ENCODE results near the gene RNF208. TPM values are rescaled to one million over a fixed set of nuclear protein-coding genes. Genes with fewer than 3 reads are reported as not detected.

The RNF208 gene
- total RNA-seq, 2 donors from 2014 or later, result 10.5 to 15.6 TPM

GRCh38 chr9:137191691-137192447 is 30.2 kb downstream of the RNF208 start:
- peaks cover 19% of the 10 kb centered on the region for H3K36me3 ChIP-seq (ENCODE audit: control insufficient read depth, insufficient read depth, low read length)
- H3K36me3 Mint-ChIP-seq (ENCODE audit: low read depth), result peaks cover 9% of the 10 kb centered on the region
- peaks cover 23% of the 10 kb centered on the region for H3K4me1 ChIP-seq (ENCODE audit: control insufficient read depth, insufficient read depth, low read length)
- no peaks in the 10 kb centered on the region for H3K27me3 Mint-ChIP-seq (ENCODE audit: insufficient read depth)
- H3K9ac ChIP-seq (ENCODE audit: extremely low read depth, low read length, poor library complexity, severe bottlenecking), result no peak overlapping the region
- no peaks in the 10 kb centered on the region for H3K27me3 ChIP-seq (ENCODE audit: control insufficient read depth, insufficient read depth, low read length, poor library complexity, severe bottlenecking)
- no peak for DNase-seq
- no peaks in the 10 kb centered on the region for H3K9me3 ChIP-seq (ENCODE audit: control insufficient read depth, low read length)
- H3K27ac ChIP-seq (ENCODE audit: low read depth, low read length), result no peak overlapping the region
- no peak overlapping the region for H3K27ac Mint-ChIP-seq
- H3K4me3 ChIP-seq (ENCODE audit: low read length), result no peak overlapping the region
- H3K4me3 Mint-ChIP-seq, result no peak overlapping the region
- WGBS, 2 experiments (ENCODE audit: insufficient coverage in 1 of 2, insufficient read length in 1 of 2), result 95 to 96% methylated on average over 14 to 22 of the region's 22 CpGs
- H3K9me3 Mint-ChIP-seq, result no peaks in the 10 kb centered on the region
- TF ChIP-seq CTCF (conservative IDR thresholded peaks at IDR 0.05), result no peak
- peaks cover 20% of the 10 kb centered on the region for H3K4me1 Mint-ChIP-seq

GRCh38 chr9:137191245-137191644 is 30.8 kb downstream of the RNF208 start:
- no peaks in the 10 kb centered on the region for H3K9me3 Mint-ChIP-seq
- no peak overlapping the region for H3K9ac ChIP-seq (ENCODE audit: extremely low read depth, low read length, poor library complexity, severe bottlenecking)
- peaks cover 26% of the 10 kb centered on the region for H3K4me1 ChIP-seq (ENCODE audit: control insufficient read depth, insufficient read depth, low read length)
- H3K4me3 Mint-ChIP-seq, result no peak overlapping the region
- H3K27ac Mint-ChIP-seq, result no peak overlapping the region
- no peak for DNase-seq
- no peak overlapping the region for H3K4me3 ChIP-seq (ENCODE audit: low read length)
- no peaks in the 10 kb centered on the region for H3K27me3 ChIP-seq (ENCODE audit: control insufficient read depth, insufficient read depth, low read length, poor library complexity, severe bottlenecking)
- H3K36me3 ChIP-seq (ENCODE audit: control insufficient read depth, insufficient read depth, low read length), result peaks cover 25% of the 10 kb centered on the region
- H3K27ac ChIP-seq (ENCODE audit: low read depth, low read length), result no peak overlapping the region
- 88 to 95% methylated on average over 3 of the region's 3 CpGs for WGBS, 2 experiments (ENCODE audit: insufficient coverage in 1 of 2, insufficient read length in 1 of 2)
- H3K9me3 ChIP-seq (ENCODE audit: control insufficient read depth, low read length), result no peaks in the 10 kb centered on the region
- TF ChIP-seq CTCF (conservative IDR thresholded peaks at IDR 0.05), result no peak
- H3K4me1 Mint-ChIP-seq, result peaks cover 23% of the 10 kb centered on the region
- no peaks in the 10 kb centered on the region for H3K27me3 Mint-ChIP-seq (ENCODE audit: insufficient read depth)
- peaks cover 9% of the 10 kb centered on the region for H3K36me3 Mint-ChIP-seq (ENCODE audit: low read depth)

GRCh38 chr9:137190315-137190856 is 31.7 kb downstream of the RNF208 start:
- WGBS, 2 experiments (ENCODE audit: insufficient coverage in 1 of 2, insufficient read length in 1 of 2), result 80 to 92% methylated on average over 1 to 9 of the region's 9 CpGs
- H3K36me3 ChIP-seq (ENCODE audit: control insufficient read depth, insufficient read depth, low read length), result peaks cover 25% of the 10 kb centered on the region
- no peak overlapping the region for H3K27ac ChIP-seq (ENCODE audit: low read depth, low read length)
- H3K27ac Mint-ChIP-seq, result peak overlapping the region; percentile 58
- peaks cover 26% of the 10 kb centered on the region for H3K4me1 ChIP-seq (ENCODE audit: control insufficient read depth, insufficient read depth, low read length)
- peaks cover 22% of the 10 kb centered on the region for H3K4me1 Mint-ChIP-seq
- H3K9me3 Mint-ChIP-seq, result no peaks in the 10 kb centered on the region
- H3K9ac ChIP-seq (ENCODE audit: extremely low read depth, low read length, poor library complexity, severe bottlenecking), result no peak overlapping the region
- H3K27me3 Mint-ChIP-seq (ENCODE audit: insufficient read depth), result no peaks in the 10 kb centered on the region
- H3K9me3 ChIP-seq (ENCODE audit: control insufficient read depth, low read length), result no peaks in the 10 kb centered on the region
- H3K36me3 Mint-ChIP-seq (ENCODE audit: low read depth), result peaks cover 9% of the 10 kb centered on the region
- no peak for DNase-seq
- no peak for TF ChIP-seq CTCF (conservative IDR thresholded peaks at IDR 0.05)
- peak overlapping the region; percentile 83 for H3K4me3 Mint-ChIP-seq
- no peaks in the 10 kb centered on the region for H3K27me3 ChIP-seq (ENCODE audit: control insufficient read depth, insufficient read depth, low read length, poor library complexity, severe bottlenecking)
- H3K4me3 ChIP-seq (ENCODE audit: low read length), result no peak overlapping the region

Measured in endodermal cell (in vitro differentiated cells).